Measurements from ENCODE around the gene UBA52. TPM values are rescaled to one million over a fixed set of nuclear protein-coding genes. Genes with fewer than 3 reads are reported as not detected.

UBA52 gene
- total and polyA plus RNA-seq, 2 experiments from 2014 or later = 470 to 561 TPM

DNA sequence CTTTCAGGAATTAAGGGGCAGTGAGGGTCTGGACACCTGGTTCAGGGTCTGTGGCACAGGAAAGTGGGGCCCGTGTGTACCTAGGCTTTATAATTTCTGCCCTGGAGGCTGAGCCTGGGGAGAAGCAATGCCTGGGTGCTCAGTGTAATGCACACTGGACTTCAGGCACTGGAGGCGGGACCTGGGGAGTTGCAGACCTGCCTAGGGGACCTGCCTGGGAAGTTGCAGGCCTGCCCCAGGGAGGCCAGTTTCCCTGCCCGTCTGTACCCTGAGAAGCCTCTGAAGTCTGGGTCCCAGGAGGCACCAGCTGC is 38.5 kb downstream of the UBA52 start:
- 35% methylated on average over 3 of the region's 3 CpGs for WGBS (ENCODE audit: low lambda C conversion rate, missing lambda C conversion rate)
- no peak for DNase-seq (ENCODE audit: low spot score)
- peaks cover 40% of the 10 kb centered on the region for H3K4me1 ChIP-seq (ENCODE audit: insufficient read depth)
- no peaks in the 10 kb centered on the region for H3K9me3 ChIP-seq (ENCODE audit: low read depth)
- no peak overlapping the region for H3K27ac ChIP-seq
- TF ChIP-seq, protein P1, sequence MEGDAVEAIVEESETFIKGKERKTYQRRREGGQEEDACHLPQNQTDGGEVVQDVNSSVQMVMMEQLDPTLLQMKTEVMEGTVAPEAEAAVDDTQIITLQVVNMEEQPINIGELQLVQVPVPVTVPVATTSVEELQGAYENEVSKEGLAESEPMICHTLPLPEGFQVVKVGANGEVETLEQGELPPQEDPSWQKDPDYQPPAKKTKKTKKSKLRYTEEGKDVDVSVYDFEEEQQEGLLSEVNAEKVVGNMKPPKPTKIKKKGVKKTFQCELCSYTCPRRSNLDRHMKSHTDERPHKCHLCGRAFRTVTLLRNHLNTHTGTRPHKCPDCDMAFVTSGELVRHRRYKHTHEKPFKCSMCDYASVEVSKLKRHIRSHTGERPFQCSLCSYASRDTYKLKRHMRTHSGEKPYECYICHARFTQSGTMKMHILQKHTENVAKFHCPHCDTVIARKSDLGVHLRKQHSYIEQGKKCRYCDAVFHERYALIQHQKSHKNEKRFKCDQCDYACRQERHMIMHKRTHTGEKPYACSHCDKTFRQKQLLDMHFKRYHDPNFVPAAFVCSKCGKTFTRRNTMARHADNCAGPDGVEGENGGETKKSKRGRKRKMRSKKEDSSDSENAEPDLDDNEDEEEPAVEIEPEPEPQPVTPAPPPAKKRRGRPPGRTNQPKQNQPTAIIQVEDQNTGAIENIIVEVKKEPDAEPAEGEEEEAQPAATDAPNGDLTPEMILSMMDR (IDR thresholded peaks at IDR 0.05; ENCODE audit: poor library complexity) = no peak
- no peak for TF ChIP-seq EZH2phosphoT487 (IDR thresholded peaks at IDR 0.05; ENCODE audit: low read depth, severe bottlenecking, unreplicated experiment)
- H2AFZ ChIP-seq = no peak overlapping the region
- H3K9me2 ChIP-seq (replicated peaks; ENCODE audit: insufficient read depth) = no peaks in the 10 kb centered on the region
- H3K27me3 ChIP-seq = peaks cover 90% of the 10 kb centered on the region
- no peaks in the 10 kb centered on the region for H4K20me1 ChIP-seq (ENCODE audit: insufficient read depth, poor library complexity, severe bottlenecking)
- H3K36me3 ChIP-seq (replicated peaks; ENCODE audit: insufficient read depth, low read depth) = no peaks in the 10 kb centered on the region
- H3K79me2 ChIP-seq = no peaks in the 10 kb centered on the region
- H3K4me3 ChIP-seq = no peak overlapping the region
- H3K4me2 ChIP-seq = peak overlapping the region; percentile 92

DNA sequence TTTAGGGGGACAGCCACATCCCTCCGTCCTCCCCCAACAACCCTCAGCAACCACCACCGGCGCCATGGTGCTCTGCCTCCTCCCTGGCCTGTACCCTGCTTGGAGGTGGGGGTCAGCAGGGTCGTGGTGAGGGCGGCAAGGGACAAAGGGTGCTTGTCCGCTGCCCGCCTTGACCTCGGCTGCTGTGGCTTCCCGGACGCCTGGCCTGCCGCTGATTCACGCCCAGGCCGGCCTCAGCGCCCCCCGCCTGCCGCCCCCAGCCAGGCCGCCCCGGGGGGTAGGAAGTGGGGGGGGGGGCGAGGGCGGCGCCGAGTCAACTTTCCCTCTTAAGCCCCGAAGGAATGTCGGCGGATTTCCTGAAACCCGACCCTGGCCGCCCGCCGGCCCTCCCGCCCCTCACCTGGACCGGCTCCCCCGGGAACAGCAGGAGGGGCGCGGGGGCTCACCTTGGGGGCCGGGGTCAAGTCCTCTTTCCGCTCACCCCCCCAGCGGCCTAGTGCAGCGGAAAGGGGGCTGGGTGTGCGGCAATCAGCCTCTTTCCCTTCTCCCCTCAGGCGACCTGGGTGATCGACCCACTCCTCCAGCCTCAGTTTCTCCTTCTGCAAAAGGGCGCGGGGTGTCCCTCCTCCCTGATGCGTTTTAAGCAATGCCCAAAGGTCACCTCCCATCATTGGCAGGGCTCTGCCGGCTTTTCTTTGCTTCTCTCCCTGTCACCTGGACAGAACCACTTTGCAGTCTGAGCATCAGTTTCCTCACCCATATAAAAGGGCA is 39.1 kb downstream of the UBA52 start:
- peaks cover 90% of the 10 kb centered on the region for H3K27me3 ChIP-seq
- no peaks in the 10 kb centered on the region for H3K9me2 ChIP-seq (replicated peaks; ENCODE audit: insufficient read depth)
- 11% methylated on average over 9 of the region's 45 CpGs for WGBS (ENCODE audit: low lambda C conversion rate, missing lambda C conversion rate)
- TF ChIP-seq EZH2 (IDR thresholded peaks at IDR 0.05; ENCODE audit: borderline replicate concordance) (no peak), EZH2phosphoT487 (IDR thresholded peaks at IDR 0.05; ENCODE audit: low read depth, severe bottlenecking, unreplicated experiment) (peak; percentile 96)
- TF ChIP-seq, protein P1 (IDR thresholded peaks at IDR 0.05; ENCODE audit: poor library complexity) = no peak
- no peak for DNase-seq (ENCODE audit: low spot score)
- H3K4me2 ChIP-seq = peak overlapping the region; percentile 92
- H3K9me3 ChIP-seq (ENCODE audit: low read depth) = no peaks in the 10 kb centered on the region
- H2AFZ ChIP-seq = no peak overlapping the region
- no peak overlapping the region for H3K27ac ChIP-seq
- no peaks in the 10 kb centered on the region for H4K20me1 ChIP-seq (ENCODE audit: insufficient read depth, poor library complexity, severe bottlenecking)
- no peaks in the 10 kb centered on the region for H3K79me2 ChIP-seq
- H3K4me3 ChIP-seq = no peak overlapping the region
- peaks cover 37% of the 10 kb centered on the region for H3K4me1 ChIP-seq (ENCODE audit: insufficient read depth)
- H3K36me3 ChIP-seq (replicated peaks; ENCODE audit: insufficient read depth, low read depth) = no peaks in the 10 kb centered on the region

DNA sequence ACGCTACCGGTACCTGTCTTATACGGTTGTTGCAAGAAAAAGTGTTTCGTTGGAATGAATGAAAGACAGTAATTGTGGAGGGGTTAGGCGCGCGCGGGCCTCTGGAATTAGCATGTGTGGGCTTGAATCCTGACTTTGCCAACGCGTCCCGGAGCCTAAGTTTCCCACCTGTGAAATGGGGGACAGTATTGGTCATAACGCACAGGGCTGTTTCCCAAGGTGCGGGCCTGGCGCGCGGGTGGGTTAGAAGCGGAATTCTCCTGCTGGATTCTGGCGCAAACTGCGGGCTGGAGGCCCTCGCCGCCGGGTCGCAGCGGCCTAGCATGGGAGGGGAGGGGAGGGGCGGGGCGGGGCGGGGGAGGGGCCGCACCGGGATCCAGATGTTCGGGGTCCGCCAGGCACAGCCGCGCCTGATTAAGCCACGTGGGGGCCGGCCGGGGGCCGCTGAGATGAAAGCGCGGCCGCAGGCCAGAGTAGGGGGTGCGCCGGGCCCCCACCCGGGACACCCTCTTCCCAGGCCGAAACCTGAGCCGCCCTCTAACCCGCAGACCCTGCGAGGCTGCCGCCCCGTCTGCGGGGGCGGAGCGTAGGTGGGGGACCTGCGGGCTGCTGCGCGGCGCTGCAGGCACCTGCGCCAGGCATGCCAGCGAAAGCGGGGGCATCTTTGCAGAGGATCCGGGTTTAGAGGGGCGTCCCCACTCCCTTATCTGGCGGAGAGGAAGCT is 39.8 kb downstream of the UBA52 start:
- TF ChIP-seq, protein P1 (IDR thresholded peaks at IDR 0.05; ENCODE audit: poor library complexity) = no peak
- TF ChIP-seq EZH2phosphoT487 (IDR thresholded peaks at IDR 0.05; ENCODE audit: low read depth, severe bottlenecking, unreplicated experiment) = peak; percentile 6
- peak; percentile 97 for TF ChIP-seq EZH2 (IDR thresholded peaks at IDR 0.05; ENCODE audit: borderline replicate concordance)

More for the DNA sequence above, 39.8 kb downstream of the UBA52 start:
- no peak overlapping the region for H2AFZ ChIP-seq
- H3K9me3 ChIP-seq (ENCODE audit: low read depth) = no peaks in the 10 kb centered on the region
- peak overlapping the region; percentile 92 for H3K4me2 ChIP-seq
- peaks cover 88% of the 10 kb centered on the region for H3K27me3 ChIP-seq
- no peak overlapping the region for H3K27ac ChIP-seq
- WGBS (ENCODE audit: low lambda C conversion rate, missing lambda C conversion rate) = under 1% methylated on average over 36 of the region's 62 CpGs
- no peaks in the 10 kb centered on the region for H4K20me1 ChIP-seq (ENCODE audit: insufficient read depth, poor library complexity, severe bottlenecking)
- H3K4me3 ChIP-seq = no peak overlapping the region
- H3K4me1 ChIP-seq (ENCODE audit: insufficient read depth) = peaks cover 33% of the 10 kb centered on the region
- H3K36me3 ChIP-seq (replicated peaks; ENCODE audit: insufficient read depth, low read depth) = no peaks in the 10 kb centered on the region
- no peaks in the 10 kb centered on the region for H3K79me2 ChIP-seq
- no peak for DNase-seq (ENCODE audit: low spot score)
- H3K9me2 ChIP-seq (replicated peaks; ENCODE audit: insufficient read depth) = no peaks in the 10 kb centered on the region

All from hepatocyte (in vitro differentiated cells).